Keratinocyte (primary cell): ENCODE results near the gene MUTYH. TPM values are rescaled to one million over a fixed set of nuclear protein-coding genes. Genes with fewer than 3 reads are reported as not detected.
A peak's percentile ranks its signal among the peaks of the same experiment; 100 is the strongest.

Source experiments
- DNase-seq: peaks from one replicate; pipeline ENCODE4 v3.0.0-alpha.2; 2011; ENCODE audit warnings: low read depth, missing footprints, low spot score
- FAIRE-seq: peaks from 2 replicates; lab custom pipeline; 2011; peaks lifted over from hg19 to GRCh38; lab: Jason Lieb, UNC
- H2AFZ ChIP-seq: 2 replicates; pipeline ENCODE4 v1.6.0; 2012; ENCODE audit warnings: low read length, control low read depth, inconsistent platforms; ENCODE audit not compliant: control insufficient read depth
- H3K27ac ChIP-seq: 2 replicates; pipeline ENCODE4 v1.5.1; 2011; ENCODE audit warnings: low read length; ENCODE audit not compliant: control insufficient read depth, insufficient read depth
- H3K27me3 ChIP-seq: 3 replicates; pipeline ENCODE4 v1.6.0; 2011; ENCODE audit warnings: low read length; ENCODE audit not compliant: control insufficient read depth, insufficient read depth; ENCODE audit errors: extremely low read depth
- H3K36me3 ChIP-seq, 2 experiments: 2 replicates in 1 of 2; 3 replicates in 1 of 2; pipeline ENCODE4 v1.5.1; 2011; ENCODE audit warnings: low read length in 2 of 2, mild to moderate bottlenecking in 1 of 2; ENCODE audit not compliant: control insufficient read depth in 2 of 2, insufficient read depth in 2 of 2; ENCODE audit errors: extremely low read depth in 1 of 2
- H3K4me1 ChIP-seq: 3 replicates; pipeline ENCODE4 v1.5.1; 2011; ENCODE audit warnings: low read length; ENCODE audit not compliant: control insufficient read depth, insufficient read depth; ENCODE audit errors: extremely low read depth
- H3K4me2 ChIP-seq: 3 replicates; pipeline ENCODE4 v1.6.0; 2011; ENCODE audit warnings: low read depth, low read length; ENCODE audit not compliant: control insufficient read depth, insufficient read depth; ENCODE audit errors: extremely low read depth
- H3K4me3 ChIP-seq, 3 experiments: fragments of 200-600 bp in 1 of 3; sonication (generic) in 1 of 3; 2 replicates in 2 of 3; 3 replicates in 1 of 3; pipeline ENCODE4 v1.5.1; 2011 to 2016; ENCODE audit warnings: low read length in 3 of 3, mild to moderate bottlenecking in 3 of 3, control low read depth in 2 of 3, inconsistent platforms in 1 of 3, low read depth in 1 of 3, mixed read lengths in 1 of 3, mixed run types in 1 of 3, moderate library complexity in 1 of 3; ENCODE audit not compliant: control insufficient read depth in 2 of 3, insufficient read depth in 2 of 3; ENCODE audit errors: extremely low read depth in 1 of 3
- H3K79me2 ChIP-seq: 2 replicates; pipeline ENCODE4 v1.6.0; 2012; ENCODE audit warnings: low read length; ENCODE audit not compliant: control insufficient read depth, insufficient read depth
- H3K9ac ChIP-seq: 3 replicates; pipeline ENCODE4 v1.6.0; 2011; ENCODE audit warnings: low read length; ENCODE audit not compliant: control insufficient read depth, insufficient read depth; ENCODE audit errors: extremely low read depth
- H3K9me1 ChIP-seq: 3 replicates; pipeline ENCODE4 v1.6.0; 2011; ENCODE audit warnings: low read length; ENCODE audit not compliant: control insufficient read depth, insufficient read depth; ENCODE audit errors: extremely low read depth
- H3K9me3 ChIP-seq: 2 replicates; pipeline ENCODE4 v1.5.1; 2012; ENCODE audit warnings: low read depth, low read length; ENCODE audit not compliant: control insufficient read depth
- H4K20me1 ChIP-seq: 3 replicates; pipeline ENCODE4 v1.6.0; 2011; ENCODE audit warnings: low read length; ENCODE audit not compliant: control insufficient read depth, insufficient read depth; ENCODE audit errors: extremely low read depth
- CTCF ChIP-seq, 3 experiments: IDR thresholded peaks in 1 of 3; conservative IDR thresholded peaks in 1 of 3; optimal IDR thresholded peaks in 1 of 3; 2 replicates in 2 of 3; 3 replicates in 1 of 3; pipeline versions ENCODE3 to v1.5.1; 2011; ENCODE audit warnings: low read length in 3 of 3, mild to moderate bottlenecking in 3 of 3, moderate library complexity in 2 of 3, control low read depth in 1 of 3, inconsistent platforms in 1 of 3; ENCODE audit not compliant: insufficient read depth in 2 of 3; ENCODE audit errors: extremely low read depth in 1 of 3
- EZH2 ChIP-seq: IDR thresholded peaks from one replicate; pipeline ENCODE4 v1.6.1; 2012; ENCODE audit warnings: inconsistent platforms, mild to moderate bottlenecking, low read length, moderate library complexity
- dilution Hi-C: fragments of 300-500 bp; cut with MboI; formaldehyde crosslinking; loops from one replicate; pipeline ENCODE4 v1.7.0; 2020; ENCODE audit warnings: low sequenced_read_pairs; ENCODE audit not compliant: extremely low pct_ligation_motif_present
- polyA plus RNA-seq, 5 experiments: library from polyadenylated mRNA; depleted of rRNA in 3 of 5; stranded (reverse) in 3 of 5; stranded (forward) in 1 of 5; unstranded in 1 of 5; fragments of >200 nt; gene quantifications; 1 replicate in 1 of 5; 2 replicates in 3 of 5; 3 replicates in 1 of 5; pipeline versions ENCODE4 v1.2.1 to v1.2.3, GENCODE V29; 2011 to 2012; ENCODE audit warnings: missing spikeins in 2 of 5, low read depth in 1 of 5, low replicate concordance in 1 of 5

MUTYH gene
- polyA plus RNA-seq, 1 donor (not counting 4 experiments of a cell fraction or from before 2014, with no cell fraction given), result 10.0 TPM

DNA sequence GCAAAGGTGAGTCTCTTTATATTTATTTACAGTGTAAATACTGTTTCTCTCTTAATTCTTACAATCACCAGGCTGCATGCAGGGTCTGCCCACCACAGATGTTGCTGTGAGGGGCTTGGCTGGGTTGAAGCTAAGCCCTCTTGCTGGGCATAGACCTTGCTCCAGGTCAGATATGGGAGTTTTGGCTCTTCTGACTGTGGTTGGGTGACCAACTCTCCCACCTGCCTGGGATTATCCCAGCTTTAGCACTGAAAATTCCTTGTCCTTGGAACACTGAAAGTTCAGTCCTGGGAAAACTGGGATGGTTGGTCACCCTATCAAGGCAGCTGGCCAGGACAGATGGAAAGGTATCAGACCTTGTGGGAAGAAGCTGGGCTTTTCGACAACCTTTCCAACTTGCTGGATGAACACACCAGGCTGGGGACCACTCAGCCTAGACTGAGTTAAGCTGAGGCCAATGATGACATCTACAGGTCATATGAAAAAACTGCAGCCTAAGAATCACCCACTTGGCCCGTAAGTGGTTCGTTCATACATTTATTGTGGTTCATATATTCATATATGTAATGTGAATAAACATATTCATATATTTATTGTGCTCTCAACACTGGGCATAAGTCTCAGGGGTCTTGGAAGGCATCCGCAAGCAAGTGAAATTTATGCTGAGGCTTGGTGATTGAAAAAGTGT lies 40.1 kb downstream of the MUTYH start:
- dilution Hi-C loops, result no loop called here
- H3K9ac ChIP-seq, result no peak overlapping the region
- TF ChIP-seq EZH2 (no peak), CTCF (optimal IDR thresholded peaks at IDR 0.05 in 1 of 3, IDR thresholded peaks at IDR 0.05 in 1 of 3, conservative IDR thresholded peaks at IDR 0.05 in 1 of 3; ENCODE audit: extremely low read depth in 1 of 3, insufficient read depth in 2 of 3, low read length in 3 of 3) (peak; percentile 62 to 81 (median 74))
- no peak overlapping the region for H2AFZ ChIP-seq
- no peaks in the 10 kb centered on the region for H3K9me3 ChIP-seq
- H3K9me1 ChIP-seq, result no peaks in the 10 kb centered on the region
- H3K79me2 ChIP-seq, result no peaks in the 10 kb centered on the region
- H3K4me2 ChIP-seq, result no peak overlapping the region
- H3K4me3 ChIP-seq, result no peak overlapping the region
- H3K27ac ChIP-seq, result no peak overlapping the region
- H3K36me3 ChIP-seq, result no peaks in the 10 kb centered on the region
- peaks cover 10% of the 10 kb centered on the region for H3K4me1 ChIP-seq
- H4K20me1 ChIP-seq, result no peaks in the 10 kb centered on the region
- H3K27me3 ChIP-seq, result no peaks in the 10 kb centered on the region
- DNase-seq, result no peak
- peak; percentile 70 for FAIRE-seq

- Histone ChIP-seq H4K20me1 (no peaks in the 10 kb centered on the region), H3K4me1 (peaks cover 3% of the 10 kb centered on the region), H3K4me2 (no peak overlapping the region), H3K9ac (no peak overlapping the region), H3K79me2 (no peaks in the 10 kb centered on the region), H3K9me1 (no peaks in the 10 kb centered on the region), H3K4me3 (no peak overlapping the region), H3K36me3 (no peaks in the 10 kb centered on the region), H3K27ac (no peak overlapping the region), H2AFZ (no peak overlapping the region), H3K27me3 (no peaks in the 10 kb centered on the region), H3K9me3 (no peaks in the 10 kb centered on the region)
- dilution Hi-C loops, result no loop called here
- TF ChIP-seq EZH2 (no peak), CTCF (optimal IDR thresholded peaks at IDR 0.05 in 1 of 3, IDR thresholded peaks at IDR 0.05 in 1 of 3, conservative IDR thresholded peaks at IDR 0.05 in 1 of 3; ENCODE audit: extremely low read depth in 1 of 3, insufficient read depth in 2 of 3, low read length in 3 of 3) (no peak)
- no peak for DNase-seq
- no peak for FAIRE-seq
Measured at GRCh38 chr1:45299296-45299695, 40.9 kb downstream of the MUTYH start.
